ENCODE results near the gene RNF150.

The RNF150 gene

DNA sequence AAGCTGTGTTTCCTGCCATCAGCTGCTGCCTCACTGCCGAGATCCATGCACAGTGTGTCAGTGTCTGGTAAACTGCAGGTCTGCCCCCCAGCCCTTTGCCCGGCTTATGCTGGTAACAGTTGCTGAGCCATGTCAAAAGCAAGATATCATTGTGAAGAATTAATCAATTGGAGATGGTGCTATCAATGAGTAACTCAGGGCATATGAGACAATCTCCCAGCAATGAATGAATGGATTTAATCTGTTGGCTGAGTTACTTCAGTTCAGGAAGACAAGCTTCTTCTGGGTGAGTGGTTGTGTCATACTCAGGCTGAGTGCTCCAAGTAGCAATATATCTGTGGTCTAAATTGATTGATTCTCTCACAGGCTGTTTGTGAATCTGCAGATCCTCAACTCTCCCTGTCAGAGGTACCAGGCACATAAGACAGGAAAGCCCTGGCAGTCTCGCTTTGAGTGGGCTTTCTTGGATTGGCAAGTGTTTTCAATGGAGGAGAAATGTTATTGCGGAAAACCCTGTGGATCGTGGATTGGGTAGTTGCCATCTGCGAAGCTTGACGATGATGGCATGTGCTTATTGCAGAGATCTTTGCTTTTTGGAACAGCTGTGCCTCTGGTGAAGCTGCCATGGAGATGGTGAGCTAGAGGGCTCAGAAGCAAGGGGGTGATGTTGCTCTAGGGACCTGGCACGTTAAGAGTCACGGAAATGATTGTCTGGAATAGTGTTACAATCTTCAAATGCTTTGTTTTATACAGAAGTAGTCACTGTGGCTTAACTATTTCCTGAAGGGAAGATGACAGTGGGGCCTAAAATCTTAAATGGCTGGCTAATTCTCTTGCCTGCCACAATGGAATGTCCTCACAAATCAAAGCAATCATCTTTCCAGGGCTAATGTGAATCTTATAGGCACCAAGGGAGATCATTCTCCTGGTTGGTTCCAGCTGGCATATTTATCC, 229.5 kb downstream of the RNF150 start:
- no peak for DNase-seq

DNA sequence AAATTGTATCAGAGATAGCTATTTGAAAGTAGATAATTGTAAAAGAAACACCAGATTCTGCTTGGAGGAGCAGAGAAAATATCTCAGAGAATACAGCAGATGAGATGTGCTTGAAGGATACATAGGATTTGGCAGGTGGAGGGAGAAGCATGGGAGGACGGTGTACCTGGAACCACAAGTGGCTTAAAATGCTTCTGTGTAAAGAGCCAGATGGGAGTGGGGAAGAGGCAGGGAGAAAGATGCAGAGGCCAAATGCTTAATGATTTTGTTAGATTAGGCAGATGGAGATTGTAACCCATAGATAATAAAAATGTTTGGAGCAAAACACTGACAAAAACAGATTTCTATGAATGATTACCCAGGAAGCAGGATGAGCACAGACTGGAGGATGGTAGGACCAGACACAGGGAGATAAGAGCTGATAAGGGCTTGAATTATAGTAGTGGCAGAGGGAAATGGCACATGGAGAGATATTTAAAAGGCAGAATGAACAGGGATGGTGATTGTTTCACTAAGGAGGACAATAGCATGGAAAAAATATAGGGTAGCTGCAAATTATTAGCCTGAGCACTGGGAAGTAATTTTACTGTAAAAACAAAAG, 231.4 kb downstream of the RNF150 start:
- DNase-seq = no peak

DNA sequence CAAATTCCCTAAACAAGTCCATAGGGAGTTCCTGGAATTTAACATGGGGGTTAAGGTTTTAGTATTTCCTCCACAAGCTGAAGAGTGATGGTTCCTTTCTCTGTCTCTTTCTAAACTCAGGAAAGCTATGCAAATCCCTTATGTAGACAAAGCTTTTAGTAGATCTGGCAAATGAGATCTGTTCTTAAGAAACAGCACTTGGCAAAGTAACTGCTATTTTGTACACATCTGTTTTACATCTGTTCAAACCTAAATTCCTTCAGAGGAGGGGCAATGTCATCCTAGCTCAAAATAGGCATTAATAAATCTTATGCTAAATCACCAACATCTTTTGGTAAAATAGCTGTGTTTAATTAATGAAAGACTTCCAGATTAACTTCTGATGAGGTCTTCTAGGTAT, 239.3 kb downstream of the RNF150 start:
- no peak for DNase-seq

DNA sequence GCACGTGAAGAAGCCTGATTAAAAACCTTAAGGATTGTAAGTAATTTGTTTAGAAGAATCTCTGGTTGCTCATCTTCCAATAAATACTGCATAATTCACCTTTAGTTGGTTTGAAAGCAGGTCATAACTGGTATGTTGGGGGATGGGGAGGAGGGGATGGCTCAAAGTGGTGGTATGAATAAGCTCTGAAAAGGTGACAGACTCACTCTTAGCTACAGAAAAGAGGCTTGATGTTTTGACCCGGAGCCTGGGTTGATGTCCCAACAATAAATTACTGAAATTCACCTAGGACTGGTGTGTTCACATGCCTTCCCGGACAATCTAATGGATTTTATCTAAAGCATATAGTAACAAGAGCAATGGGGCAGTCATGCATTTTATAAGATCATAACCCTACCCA, 245.2 kb downstream of the RNF150 start:
- no peak for DNase-seq

DNA sequence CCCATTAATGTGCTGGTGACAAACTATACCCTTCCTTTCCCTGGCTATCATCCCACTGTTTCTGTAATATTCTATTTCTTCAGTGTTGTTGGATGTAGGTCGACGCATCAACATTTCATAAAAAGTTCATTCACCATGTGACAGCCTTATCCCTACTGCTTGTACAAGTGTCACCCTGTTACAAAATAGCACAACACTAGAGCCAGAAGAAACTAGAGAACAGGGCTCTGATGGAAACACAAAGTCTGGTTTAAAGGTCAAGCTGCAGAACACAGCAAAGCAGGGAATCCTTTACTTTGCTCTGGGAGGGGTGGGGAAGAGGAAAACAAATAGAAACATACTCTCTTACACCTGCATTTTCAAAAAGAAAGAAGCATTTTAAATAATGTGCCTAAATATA, 245.8 kb downstream of the RNF150 start:
- DNase-seq = no peak

DNA sequence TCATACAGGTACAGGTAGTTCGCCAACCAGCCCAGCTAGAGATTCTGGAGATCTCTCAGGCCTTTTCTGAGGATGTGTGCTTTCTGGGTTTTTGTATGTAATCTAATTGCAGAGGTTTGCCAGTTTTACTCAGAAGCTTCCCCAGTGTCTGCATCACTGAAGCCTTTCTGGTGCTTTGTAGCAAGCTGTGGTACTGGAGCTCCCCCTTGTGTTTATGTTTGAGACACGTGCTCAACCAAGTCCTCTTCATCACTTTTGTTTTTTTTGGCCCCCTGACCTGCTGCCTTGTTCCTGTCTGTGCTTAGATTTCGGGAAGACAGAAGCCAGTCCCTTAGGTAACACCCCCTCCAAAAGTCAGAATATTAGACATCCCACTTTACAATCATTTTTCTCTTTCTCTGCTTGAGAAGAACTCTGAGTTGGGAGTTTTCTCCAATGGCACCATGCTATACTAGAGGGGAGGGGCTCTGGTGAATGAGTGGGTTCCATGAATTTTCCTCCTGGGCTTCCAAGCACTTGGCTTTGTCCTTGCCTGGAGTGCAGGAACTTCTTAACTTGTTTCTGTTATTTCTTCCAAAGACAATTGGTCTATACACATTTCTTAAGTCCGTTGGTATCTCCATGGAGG, 248.7 kb downstream of the RNF150 start:
- peak; percentile 34 for DNase-seq

DNA sequence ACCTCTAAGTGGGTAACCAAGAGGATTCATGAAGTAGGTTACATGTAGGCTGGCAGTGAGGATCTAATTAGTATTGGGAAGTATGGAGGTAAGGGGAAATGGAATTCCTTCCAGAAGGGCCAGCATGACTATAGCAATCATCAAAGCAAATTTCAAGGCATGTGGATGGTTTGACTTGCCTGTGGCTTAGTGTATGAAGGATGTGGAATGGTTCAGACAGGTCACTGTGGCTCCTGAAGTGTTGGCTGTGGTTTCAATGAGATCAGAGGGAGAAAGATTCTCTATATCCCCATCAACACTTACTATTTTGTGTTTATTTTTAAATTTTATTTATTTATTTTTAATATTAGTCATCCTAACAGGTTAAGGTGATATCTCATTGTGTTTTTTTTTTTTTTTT, 255.5 kb downstream of the RNF150 start:
- no peak for DNase-seq

DNA sequence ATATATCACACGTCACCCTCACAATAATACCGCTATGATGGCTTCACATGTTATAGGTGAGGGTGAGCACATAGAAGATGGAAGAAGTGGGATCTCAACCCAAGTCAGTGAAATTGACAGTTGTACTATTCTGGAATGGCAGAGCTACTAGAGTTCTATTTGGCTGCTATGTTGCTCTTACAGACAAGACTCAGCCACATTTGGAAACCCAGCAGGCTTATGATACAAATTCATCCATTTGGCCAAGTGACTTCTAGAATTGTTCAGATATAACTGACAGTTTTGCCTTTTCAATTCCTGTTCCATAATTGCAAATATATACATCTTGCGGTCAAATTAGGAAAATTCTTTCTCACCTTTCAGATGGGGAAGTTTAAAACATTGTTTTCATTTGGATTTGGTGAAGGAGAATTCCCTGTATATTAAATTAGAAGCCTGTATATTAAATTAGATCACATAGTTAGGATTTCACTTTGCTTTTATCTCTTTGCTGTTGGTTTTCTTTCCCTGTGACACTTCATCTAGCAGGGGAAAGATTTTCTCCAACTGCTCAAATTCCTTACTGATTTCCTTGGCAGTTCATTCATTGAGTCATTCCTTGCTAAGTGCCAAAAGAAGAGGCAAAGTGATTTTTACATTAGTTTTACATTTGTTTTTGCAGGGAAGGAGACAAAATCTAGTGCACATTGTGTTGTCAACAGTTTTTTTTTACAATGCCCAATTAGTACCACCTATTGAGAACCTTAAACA, 256.5 kb downstream of the RNF150 start:
- no peak for DNase-seq

DNA sequence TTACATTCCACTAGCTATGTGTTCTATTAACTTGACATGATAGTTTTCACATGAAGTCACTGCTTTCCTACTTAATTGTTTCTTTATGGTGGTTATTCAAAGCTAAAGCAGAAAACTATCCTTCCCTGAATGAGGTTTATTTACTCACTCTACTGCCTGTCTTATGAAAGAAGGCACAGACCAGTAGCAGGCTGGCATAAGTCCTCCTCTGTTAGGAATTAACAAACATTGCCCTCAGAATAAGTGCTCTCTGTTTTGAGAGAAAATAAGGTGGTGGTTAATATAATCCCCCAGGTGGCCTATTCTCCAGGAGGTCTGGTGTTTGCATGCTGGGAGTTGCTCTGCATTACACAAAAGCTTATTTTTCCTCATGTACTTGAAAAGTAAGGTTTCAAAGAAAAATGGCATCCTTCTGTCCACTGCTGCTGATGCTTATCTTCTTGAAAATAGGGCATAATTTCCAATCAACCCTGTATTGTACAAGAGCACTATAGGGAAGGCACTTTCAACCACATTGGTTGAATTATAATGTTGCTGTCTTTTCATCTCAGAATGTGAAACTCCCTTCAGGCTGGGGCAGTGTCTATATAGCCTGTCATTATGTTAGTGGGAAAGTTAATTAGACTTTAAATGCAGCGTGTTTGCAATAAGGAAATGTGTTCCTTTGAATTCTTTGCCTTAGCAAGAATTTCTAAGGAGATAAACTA, 257.4 kb downstream of the RNF150 start:
- DNase-seq = no peak

DNA sequence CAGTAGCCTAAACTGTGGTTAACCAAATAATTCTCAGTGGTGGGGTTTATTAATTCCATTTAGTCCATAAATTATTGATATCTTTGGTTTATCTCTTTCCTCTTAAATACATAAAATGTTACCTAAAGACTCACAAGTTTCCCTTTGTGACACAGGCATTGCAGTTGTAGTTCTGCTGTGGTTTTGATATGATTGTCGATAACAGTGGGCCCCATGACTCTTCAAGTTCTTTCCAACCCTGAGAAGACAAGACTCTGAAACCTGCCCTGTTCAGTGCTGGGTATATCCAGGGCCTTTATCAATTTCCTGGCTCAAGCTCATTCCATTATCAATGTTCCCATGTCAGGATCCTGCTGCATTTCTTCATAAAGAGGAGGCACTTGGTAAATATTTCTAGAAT, 259.2 kb downstream of the RNF150 start:
- DNase-seq = no peak

DNA sequence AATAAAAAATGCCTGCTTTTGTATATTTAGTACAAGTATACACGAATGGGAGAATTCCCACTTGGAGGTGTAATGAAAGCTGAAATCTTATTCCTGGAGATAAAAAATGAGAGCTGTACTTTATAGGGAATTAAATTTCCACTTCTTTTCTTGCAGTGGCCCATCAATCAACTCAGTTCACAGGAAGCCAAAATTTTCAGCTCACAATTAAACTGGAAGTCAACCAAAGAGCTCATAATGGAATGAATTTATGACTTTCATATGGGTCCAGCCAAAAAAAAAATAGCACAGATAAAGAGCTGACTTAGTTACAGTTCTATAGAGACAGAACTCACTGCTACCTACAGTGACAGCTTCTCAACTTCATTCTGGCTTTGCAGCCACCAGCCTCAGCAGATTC, 261.9 kb downstream of the RNF150 start:
- no peak for DNase-seq

DNA sequence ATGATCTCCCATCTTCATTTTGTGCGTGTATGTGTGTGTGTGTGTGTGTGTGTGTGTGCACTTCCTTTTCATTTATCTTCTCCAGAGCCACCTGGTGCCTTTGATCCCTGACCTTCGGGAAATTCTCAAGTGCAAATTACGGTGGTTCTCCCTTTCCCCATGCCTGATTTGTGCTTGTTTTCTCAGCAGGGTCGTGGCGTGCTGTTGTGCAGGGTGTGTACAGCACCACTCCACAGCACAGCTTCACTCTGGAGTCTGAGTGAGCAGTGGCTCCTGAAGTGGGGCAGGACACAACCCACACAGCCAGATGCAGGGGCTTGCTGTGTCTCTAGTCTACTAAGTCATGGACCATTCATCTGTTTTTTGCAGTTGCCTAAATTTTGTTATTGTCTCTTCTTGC, 262.8 kb downstream of the RNF150 start:
- DNase-seq = no peak

DNA sequence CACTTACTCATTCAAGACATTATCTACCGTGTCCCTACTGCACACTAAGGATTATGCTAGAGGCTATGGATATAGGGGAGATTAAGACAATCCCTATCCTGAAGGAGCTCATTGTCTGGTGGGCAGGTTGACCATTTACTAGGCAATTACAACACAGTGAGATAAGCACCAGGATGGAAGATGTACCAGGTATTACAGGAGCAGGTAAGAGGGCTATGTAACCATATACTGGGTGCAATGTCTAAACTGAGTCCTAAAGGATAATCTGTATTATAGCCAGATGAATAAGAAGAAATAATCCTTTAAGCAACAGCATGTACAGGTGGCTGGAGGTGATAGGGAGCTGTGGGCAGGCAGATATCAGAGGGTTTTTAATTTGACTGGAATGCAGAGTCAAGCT, 263.8 kb downstream of the RNF150 start:
- DNase-seq = no peak

DNA sequence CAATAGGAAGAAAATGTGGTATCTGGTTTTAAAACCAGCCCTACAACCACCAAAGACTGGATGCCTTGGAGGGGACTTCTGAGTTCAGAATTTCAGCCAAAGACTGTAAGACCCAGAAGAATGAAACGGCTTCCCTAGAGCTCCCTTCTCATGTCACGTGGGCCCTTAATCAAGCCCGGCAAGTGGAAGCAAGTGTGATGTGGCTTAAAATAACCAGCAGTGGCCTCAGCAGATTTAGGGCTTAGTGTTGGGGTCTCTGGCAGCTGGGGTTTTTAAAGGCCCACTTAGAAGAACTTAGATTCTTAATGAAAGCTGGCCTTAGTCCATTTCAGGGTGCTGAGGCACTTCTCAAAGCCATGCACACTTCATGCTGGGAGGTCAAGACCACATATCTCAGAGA, 265.9 kb downstream of the RNF150 start:
- no peak for DNase-seq

DNA sequence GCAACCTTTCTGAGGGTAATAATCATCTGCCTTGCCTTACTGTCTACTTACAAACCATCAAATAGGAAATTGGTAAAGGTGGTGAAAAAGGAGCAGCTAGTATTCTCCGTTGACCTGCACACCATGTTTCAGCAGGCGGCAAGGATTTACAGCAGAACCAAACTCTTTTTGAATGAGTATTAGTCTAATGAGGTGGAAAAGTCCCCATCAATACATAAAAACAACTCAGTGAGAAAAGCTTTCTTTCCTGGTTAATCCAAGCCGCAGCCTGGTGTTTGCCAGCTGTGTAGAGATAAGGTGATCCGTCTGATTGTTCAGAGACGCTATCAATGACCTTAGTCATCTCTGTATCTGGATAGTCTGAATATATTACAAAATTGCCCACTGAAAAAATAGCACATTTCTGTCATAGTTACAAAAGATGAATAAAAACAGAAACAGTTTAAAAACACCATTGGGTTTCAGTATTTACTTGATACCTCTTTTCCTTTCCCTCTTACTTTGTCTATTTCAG, 266.7 kb downstream of the RNF150 start:
- DNase-seq = no peak

DNA sequence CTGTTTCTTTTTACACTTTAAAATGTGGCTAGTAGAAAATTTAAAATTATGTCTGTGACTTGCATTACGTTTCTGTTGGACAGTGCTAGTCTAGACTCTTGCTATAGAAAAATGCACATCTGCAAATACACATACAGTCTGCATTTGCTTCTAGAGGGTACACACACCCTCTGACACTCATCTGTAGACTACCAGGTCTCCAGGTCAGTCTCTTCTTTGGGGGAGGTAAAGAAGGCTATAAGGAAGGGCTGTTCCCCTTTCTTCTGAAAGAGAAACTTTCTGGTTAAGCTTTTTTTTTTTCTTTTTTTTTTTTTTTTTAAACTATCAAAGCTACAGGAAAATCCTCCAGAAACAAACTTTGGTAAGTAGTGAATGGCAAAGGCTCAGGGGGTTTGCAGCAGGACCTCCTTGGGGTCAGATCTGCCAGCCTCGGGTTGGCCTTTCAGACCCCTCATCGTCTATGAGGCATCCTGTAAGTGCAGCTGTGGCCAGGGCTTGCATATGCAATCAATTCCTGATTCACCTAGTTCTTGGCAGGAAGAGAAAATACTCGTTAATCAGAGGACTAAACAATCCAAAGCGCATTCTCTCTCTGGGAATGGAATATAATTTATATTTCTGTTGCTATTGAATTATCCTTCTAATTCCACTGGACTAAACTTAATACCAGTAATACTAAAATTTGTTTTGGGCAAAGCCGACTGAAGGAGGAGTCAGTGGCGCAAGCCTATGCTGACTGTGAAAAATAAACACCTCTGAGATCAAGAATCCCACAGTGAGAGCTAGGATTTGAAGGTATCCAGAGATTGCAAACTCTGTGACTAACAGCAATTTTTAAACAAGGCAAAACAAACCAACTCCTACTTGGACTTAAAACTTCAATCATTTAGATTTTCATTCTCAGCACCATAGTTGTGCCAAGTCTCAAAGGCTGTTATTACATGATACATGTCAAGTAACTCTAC, 267.7 kb downstream of the RNF150 start:
- DNase-seq = no peak

DNA sequence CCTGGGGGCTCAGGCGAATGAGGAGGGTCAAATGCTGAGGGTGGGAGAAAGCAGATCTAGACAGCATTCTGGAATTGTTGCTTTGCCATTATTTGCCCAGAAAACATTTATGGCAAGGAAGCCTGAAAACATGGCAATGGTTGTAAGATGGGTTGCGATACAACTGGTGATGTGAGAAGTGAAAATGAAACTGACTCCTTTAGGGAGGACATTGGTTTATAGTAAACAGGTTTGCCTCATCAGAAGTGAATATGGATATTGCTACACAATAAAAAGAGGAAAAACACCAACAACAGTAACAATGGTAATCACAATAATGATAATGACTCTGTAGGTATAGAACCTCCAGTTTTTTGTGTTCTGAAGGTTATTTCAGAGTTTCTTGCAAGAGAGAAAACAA, 270.1 kb downstream of the RNF150 start:
- DNase-seq = no peak

DNA sequence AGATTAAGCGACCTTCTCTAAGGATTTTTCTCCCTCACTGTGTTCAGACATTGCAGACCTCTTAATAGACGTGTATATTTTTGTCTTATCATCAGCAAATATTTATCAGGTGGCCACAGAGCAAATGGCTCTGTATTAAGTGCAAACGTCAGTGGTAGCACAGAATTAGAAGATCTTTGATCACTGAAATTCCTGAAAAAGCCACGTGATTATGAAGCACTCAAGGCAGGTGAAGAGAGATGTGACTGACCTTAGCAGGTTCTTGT, 271.2 kb downstream of the RNF150 start:
- no peak for DNase-seq

DNA sequence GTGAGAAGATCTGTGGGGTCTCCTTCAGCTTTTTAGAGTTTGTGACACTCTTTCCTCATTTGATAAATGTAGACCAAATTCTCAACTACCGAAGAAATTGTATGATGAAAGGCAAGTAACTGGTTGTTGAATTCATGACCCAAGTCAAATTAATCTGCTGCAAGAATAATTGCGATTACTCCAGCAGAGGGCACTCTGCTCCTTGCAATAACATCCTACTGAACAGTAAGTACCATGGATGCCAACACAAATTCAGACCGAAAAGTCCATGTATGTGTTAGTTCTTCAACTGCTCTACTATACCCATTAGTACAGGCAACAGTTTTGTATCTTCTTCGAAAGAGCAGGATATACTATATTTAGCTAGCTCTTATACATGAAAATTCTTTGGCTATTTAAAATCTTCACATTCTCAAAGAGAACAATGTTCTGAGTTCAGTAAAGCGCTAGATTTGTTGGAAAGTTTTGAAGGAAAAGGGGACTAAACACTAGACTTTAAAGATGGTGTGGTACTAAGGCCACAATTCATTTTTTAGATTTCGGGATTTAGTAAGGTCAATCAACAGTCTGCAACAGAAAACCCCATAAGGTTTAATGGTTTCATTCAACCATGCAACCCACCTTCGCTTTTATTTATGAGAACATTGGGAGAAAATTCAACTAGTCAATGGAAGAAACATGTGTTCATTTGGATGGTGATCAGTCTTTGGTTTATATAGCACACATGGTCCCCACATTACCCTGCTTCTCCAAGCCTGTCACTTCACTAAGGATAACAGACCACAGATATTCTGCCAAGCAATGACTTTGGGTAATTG, 271.7 kb downstream of the RNF150 start:
- DNase-seq = peak; percentile 14

DNA sequence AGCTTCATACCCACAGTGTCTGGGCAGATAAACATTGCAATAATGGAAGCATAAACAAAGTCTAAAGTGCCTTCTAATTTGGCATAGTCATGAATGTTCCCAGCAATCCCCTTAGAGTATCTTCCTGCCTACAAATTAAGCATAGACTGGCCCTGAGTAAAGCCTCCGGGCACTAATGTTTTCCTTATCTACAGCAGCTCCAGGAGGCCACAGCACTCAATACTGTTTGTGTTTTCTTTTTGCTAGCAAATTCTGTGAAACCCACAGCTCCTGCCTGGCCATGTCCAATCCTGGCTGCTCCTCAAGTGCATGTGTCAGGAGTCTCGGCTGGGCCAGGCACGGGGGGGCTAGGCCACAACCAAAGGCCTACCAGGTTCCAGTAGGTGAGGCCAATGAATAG, 274.4 kb downstream of the RNF150 start:
- no peak for DNase-seq

DNA sequence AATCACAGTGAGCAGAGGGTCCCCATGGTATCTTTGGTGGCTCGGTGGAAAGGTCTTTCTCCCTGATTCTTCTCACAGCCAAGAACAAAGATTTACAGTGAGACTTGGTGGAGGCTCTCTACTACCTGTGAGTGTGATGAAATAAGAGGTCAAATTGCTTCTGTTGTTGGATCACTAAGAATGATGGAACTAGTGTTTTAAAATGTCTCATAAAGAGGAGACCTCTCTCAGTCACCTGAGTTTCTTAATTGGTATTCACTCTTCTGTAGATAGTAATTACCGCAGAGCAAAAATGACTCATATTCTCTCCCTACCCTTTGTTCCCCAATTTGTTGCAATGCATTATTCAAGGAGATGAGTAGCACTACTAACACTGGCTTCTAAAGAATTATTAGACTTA, 276.2 kb downstream of the RNF150 start:
- no peak for DNase-seq
